ENCODE results near the gene RABAC1.

RABAC1 gene

GRCh38 chr19:41906916-41907680 lies 52.0 kb downstream of the RABAC1 start:
- no peak overlapping the region for H2AFZ ChIP-seq (ENCODE audit: low read length)
- TF ChIP-seq EZH2phosphoT487 (IDR thresholded peaks at IDR 0.05; ENCODE audit: low read length) = no peak
- no peak for TF ChIP-seq EZH2 (optimal IDR thresholded peaks at IDR 0.05; ENCODE audit: low read depth, low read length)
- no peak for TF ChIP-seq CTCF (IDR thresholded peaks at IDR 0.05; ENCODE audit: low read length)
- H3K9me3 ChIP-seq (replicated peaks; ENCODE audit: insufficient read depth, low read length) = no peaks in the 10 kb centered on the region
- H3F3A ChIP-seq (ENCODE audit: insufficient read depth, low read length) = no peaks in the 10 kb centered on the region
- H3K27ac ChIP-seq (ENCODE audit: low read length) = no peak overlapping the region
- H3K27me3 ChIP-seq (replicated peaks; ENCODE audit: insufficient read depth, low read length) = peaks cover 18% of the 10 kb centered on the region
- no peaks in the 10 kb centered on the region for H3K79me2 ChIP-seq (ENCODE audit: low read length)
- no peaks in the 10 kb centered on the region for H3K4me1 ChIP-seq (ENCODE audit: low read length)
- no peak overlapping the region for H3K4me3 ChIP-seq (ENCODE audit: low read length)
- no peaks in the 10 kb centered on the region for H4K20me1 ChIP-seq (ENCODE audit: insufficient read depth, low read length)
- no peaks in the 10 kb centered on the region for H3K36me3 ChIP-seq (replicated peaks; ENCODE audit: insufficient read depth, low read length)
- H3K9me2 ChIP-seq (replicated peaks; ENCODE audit: insufficient read depth, low read length) = no peaks in the 10 kb centered on the region
- no peak overlapping the region for H3K4me2 ChIP-seq (ENCODE audit: low read depth, low read length)
- H3K9ac ChIP-seq (ENCODE audit: low read length) = no peak overlapping the region
- no peak for DNase-seq

All from MM.1S (cell line).